GM12875 (cell line): ENCODE measurements around the gene CPM.
"Not testable (repeated sequence)": the region's sequence is repeated elsewhere in the genome, so short reads cannot be mapped to it uniquely, and the experiment has no call there.

Source experiments
- H3K4me3 ChIP-seq: one replicate; pipeline ENCODE4 v1.5.1; 2011; ENCODE audit warnings: low read depth, low read length, control low read depth
- CTCF ChIP-seq: IDR thresholded peaks from 2 replicates; pipeline ENCODE4 v1.5.1; 2011; ENCODE audit warnings: low read depth, mild to moderate bottlenecking, control low read depth, inconsistent platforms, low read length, moderate library complexity, borderline replicate concordance; ENCODE audit not compliant: insufficient read depth

Gene CPM

GRCh38 chr12:68844788-68845695, 87.9 kb downstream of the CPM start:
- no peak for TF ChIP-seq CTCF
- no peak overlapping the region for H3K4me3 ChIP-seq

DNA sequence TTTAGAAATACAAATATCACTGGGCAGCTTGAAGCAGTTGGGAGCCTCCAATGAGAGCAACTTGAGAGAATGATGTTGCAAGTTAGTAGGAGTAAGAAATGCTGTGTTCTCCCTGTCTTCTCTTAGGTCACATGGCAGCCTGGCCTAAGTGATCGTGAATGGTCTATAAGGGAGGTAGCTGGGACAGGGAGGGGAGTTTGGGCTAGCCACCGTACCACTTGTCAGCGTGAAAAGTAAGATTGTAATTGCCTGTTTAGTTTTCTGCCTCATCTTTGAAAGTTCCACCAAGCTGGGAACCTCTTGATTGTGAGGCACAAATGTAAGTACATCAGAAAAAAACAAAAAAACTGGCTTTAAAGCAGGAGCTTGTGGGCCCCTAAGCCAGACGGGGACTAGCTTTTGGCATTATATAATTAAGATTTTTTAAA, 88.6 kb downstream of the CPM start:
- no peak overlapping the region for H3K4me3 ChIP-seq
- no peak for TF ChIP-seq CTCF

- TF ChIP-seq CTCF, result no peak
- no peak overlapping the region for H3K4me3 ChIP-seq
Observed at GRCh38 chr12:68842784-68843567, 90.0 kb downstream of the CPM start.

DNA sequence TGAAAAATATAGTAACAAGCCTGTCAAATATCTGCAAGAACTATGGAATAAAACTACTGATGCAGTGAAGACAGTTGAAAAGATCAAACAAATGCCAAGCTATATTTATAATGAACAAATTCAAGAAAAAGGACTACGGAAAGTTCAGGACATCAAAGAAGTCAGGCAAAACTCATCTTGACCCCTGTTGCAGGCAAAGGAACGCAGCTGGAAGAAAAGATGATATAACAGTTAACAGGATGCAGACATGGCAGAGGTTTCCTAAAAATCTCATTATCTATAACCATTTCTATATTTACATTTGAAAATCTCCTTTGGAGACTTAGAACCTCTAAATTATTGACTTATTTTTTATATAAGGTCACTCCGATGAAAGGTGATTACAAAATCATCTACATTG, 90.8 kb downstream of the CPM start:
- H3K4me3 ChIP-seq, result no peak overlapping the region
- no peak for TF ChIP-seq CTCF

GRCh38 chr12:68841717-68842116, 91.3 kb downstream of the CPM start:
- no peak overlapping the region for H3K4me3 ChIP-seq

DNA sequence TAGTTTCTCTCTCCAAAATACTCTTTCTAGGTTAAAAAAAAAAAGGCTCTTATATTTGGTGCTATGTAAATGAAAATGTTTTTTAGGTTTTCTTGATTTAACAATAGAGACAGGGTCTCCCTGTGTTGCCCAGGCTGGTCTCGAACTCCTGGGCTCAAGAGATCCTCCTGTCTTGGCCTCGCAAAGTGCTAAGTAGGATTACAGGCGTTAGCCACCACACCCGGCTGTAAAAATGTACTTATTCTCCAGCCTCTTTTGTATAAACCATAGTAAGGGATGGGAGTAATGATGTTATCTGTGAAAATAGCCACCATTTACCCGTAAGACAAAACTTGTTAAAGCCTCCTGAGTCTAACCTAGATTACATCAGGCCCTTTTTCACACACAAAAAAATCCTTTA, 91.8 kb downstream of the CPM start:
- not testable (repeated sequence) for H3K4me3 ChIP-seq

More at GRCh38 chr12:68841717-68842116, 91.3 kb downstream of the CPM start:
- TF ChIP-seq CTCF, result no peak

DNA sequence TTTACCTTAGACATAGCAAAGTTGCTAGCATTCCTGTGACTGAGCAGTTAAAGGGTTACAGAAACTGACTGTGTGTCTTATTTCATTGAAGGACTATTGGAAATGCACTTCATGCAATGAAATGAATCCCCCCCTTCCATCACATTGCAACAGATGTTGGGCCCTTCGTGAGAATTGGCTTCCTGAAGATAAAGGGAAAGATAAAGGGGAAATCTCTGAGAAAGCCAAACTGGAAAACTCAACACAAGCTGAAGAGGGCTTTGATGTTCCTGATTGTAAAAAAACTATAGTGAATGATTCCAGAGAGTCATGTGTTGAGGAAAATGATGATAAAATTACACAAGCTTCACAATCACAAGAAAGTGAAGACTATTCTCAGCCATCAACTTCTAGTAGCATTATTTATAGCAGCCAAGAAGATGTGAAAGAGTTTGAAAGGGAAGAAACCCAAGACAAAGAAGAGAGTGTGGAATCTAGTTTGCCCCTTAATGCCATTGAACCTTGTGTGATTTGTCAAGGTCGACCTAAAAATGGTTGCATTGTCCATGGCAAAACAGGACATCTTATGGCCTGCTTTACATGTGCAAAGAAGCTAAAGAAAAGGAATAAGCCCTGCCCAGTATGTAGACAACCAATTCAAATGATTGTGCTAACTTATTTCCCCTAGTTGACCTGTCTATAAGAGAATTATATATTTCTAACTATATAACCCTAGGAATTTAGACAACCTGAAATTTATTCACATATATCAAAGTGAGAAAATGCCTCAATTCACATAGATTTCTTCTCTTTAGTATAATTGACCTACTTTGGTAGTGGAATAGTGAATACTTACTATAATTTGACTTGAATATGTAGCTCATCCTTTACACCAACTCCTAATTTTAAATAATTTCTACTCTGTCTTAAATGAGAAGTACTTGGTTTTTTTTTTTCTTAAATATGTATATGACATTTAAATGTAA, 93.5 kb downstream of the CPM start:
- H3K4me3 ChIP-seq, result no peak overlapping the region
- TF ChIP-seq CTCF, result no peak
